H1 (cell line): ENCODE measurements around the gene METTL9. TPM values are rescaled to one million over a fixed set of nuclear protein-coding genes. Genes with fewer than 3 reads are reported as not detected.
A peak's percentile ranks its signal among the peaks of the same experiment; 100 is the strongest.

ENCODE experiments used
- CTCF ChIA-PET: fragments of 300-600 bp; sonication (Branson Sonifier 250); formaldehyde crosslinking; loops from one replicate; lab custom pipeline; 2021; ENCODE audit not compliant: partially characterized antibody; lab: Charles Lee
- POLR2A ChIA-PET: fragments of 300-600 bp; sonication (Branson Sonifier 250); formaldehyde crosslinking; loops from one replicate; lab custom pipeline; 2021; ENCODE audit warnings: inconsistent platforms; ENCODE audit not compliant: partially characterized antibody; lab: Charles Lee
- DNase-seq, 2 experiments: peaks; one replicate each; pipeline versions ENCODE4 v3.0.0 to v3.0.0-alpha.2; 2010 to 2022; ENCODE audit warnings: low spot score in 2 of 2, low read depth in 1 of 2, mixed read lengths in 1 of 2
- FAIRE-seq: peaks from 2 replicates; lab custom pipeline; 2011; peaks lifted over from hg19 to GRCh38; lab: Jason Lieb, UNC
- H2AFZ ChIP-seq: 2 replicates; pipeline ENCODE4 v1.8.1; 2012; ENCODE audit warnings: low read length, inconsistent platforms
- H2AK5ac ChIP-seq: 2 replicates; pipeline ENCODE4 v1.6.1; 2013; ENCODE audit warnings: low read depth, low read length
- H2BK120ac ChIP-seq: replicated peaks from 2 replicates; pipeline ENCODE3; 2013; ENCODE audit warnings: low read depth, low read length, inconsistent platforms
- H2BK12ac ChIP-seq: 2 replicates; pipeline ENCODE4 v1.6.1; 2013; ENCODE audit warnings: low read depth, low read length
- H2BK15ac ChIP-seq: 2 replicates; pipeline ENCODE4 v1.6.1; 2013; ENCODE audit warnings: low read length
- H2BK20ac ChIP-seq: 2 replicates; pipeline ENCODE4 v1.6.1; 2013; ENCODE audit warnings: low read length
- H2BK5ac ChIP-seq: 2 replicates; pipeline ENCODE4 v1.6.1; 2013; ENCODE audit warnings: low read depth, low read length
- H3K14ac ChIP-seq: 2 replicates; pipeline ENCODE4 v1.6.1; 2013; ENCODE audit warnings: inconsistent platforms; ENCODE audit not compliant: insufficient read length
- H3K18ac ChIP-seq: 2 replicates; pipeline ENCODE4 v1.6.1; 2013; ENCODE audit warnings: low read length; ENCODE audit errors: extremely low read depth
- H3K23ac ChIP-seq: 2 replicates; pipeline ENCODE4 v1.6.1; 2013; ENCODE audit warnings: inconsistent platforms; ENCODE audit not compliant: insufficient read length
- H3K23me2 ChIP-seq: 2 replicates; pipeline ENCODE4 v1.6.1; 2013; ENCODE audit warnings: low read depth, low read length
- H3K27ac ChIP-seq: 2 replicates; pipeline ENCODE4 v1.6.1; 2011; ENCODE audit warnings: low read depth, low read length, inconsistent platforms
- H3K27me3 ChIP-seq, 4 experiments: replicated peaks in 1 of 4; 1 replicate in 1 of 4; 2 replicates in 3 of 4; pipeline versions ENCODE4 v1.6.1 to v1.8.1; 2011 to 2013; ENCODE audit warnings: low read length in 3 of 4, mild to moderate bottlenecking in 3 of 4, inconsistent platforms in 2 of 4, mixed read lengths in 2 of 4, moderate library complexity in 1 of 4; ENCODE audit not compliant: control insufficient read depth in 3 of 4, insufficient read depth in 3 of 4; ENCODE audit errors: extremely low read depth in 1 of 4
- H3K36me3 ChIP-seq, 4 experiments: 2 replicates each; pipeline versions ENCODE4 v1.6.1 to v1.8.1; 2011 to 2013; ENCODE audit warnings: mild to moderate bottlenecking in 4 of 4, low read length in 3 of 4, moderate library complexity in 2 of 4, control low read depth in 1 of 4, inconsistent platforms in 1 of 4; ENCODE audit not compliant: insufficient read depth in 4 of 4, control insufficient read depth in 2 of 4
- H3K4ac ChIP-seq: replicated peaks from 2 replicates; pipeline ENCODE3; 2013; ENCODE audit warnings: low read length, low read depth, mixed read lengths, inconsistent platforms; ENCODE audit not compliant: insufficient read length
- H3K4me1 ChIP-seq, 4 experiments: replicated peaks in 1 of 4; 1 replicate in 1 of 4; 2 replicates in 3 of 4; pipeline versions ENCODE4 v1.6.1 to v1.8.1; 2011 to 2013; ENCODE audit warnings: low read length in 3 of 4, inconsistent platforms in 2 of 4, mixed read lengths in 1 of 4; ENCODE audit not compliant: insufficient read depth in 4 of 4, control insufficient read depth in 3 of 4
- H3K4me2 ChIP-seq, 2 experiments: 2 replicates each; pipeline versions ENCODE4 v1.6.1 to v1.8.1; 2011 to 2013; ENCODE audit warnings: low read depth in 2 of 2, low read length in 2 of 2, control low read depth in 1 of 2, inconsistent platforms in 1 of 2, mild to moderate bottlenecking in 1 of 2; ENCODE audit not compliant: insufficient read depth in 1 of 2
- H3K4me3 ChIP-seq, 4 experiments: fragments of 200-600, 300-600 bp in 1 of 4; sonication (generic), shearing (Covaris generic), sonication (Bioruptor Twin) in 1 of 4; 2 replicates each; pipeline versions ENCODE4 v1.5.1 to v1.8.1; 2011 to 2016; ENCODE audit warnings: low read length in 4 of 4, low read depth in 3 of 4, control low read depth in 2 of 4, inconsistent platforms in 2 of 4, mild to moderate bottlenecking in 2 of 4, mixed read lengths in 1 of 4, moderate library complexity in 1 of 4; ENCODE audit not compliant: insufficient read depth in 2 of 4; ENCODE audit errors: extremely low read depth in 1 of 4
- H3K56ac ChIP-seq: replicated peaks from 2 replicates; pipeline ENCODE3; 2013; ENCODE audit warnings: low read depth, mild to moderate bottlenecking, mixed read lengths, low read length, inconsistent platforms; ENCODE audit not compliant: insufficient read length
- H3K79me1 ChIP-seq: 2 replicates; pipeline ENCODE4 v1.6.1; 2013; ENCODE audit warnings: low read depth, low read length, control low read depth
- H3K79me2 ChIP-seq, 2 experiments: 2 replicates each; pipeline versions ENCODE4 v1.6.1 to v1.8.1; 2012 to 2013; ENCODE audit warnings: low read length in 2 of 2, mild to moderate bottlenecking in 2 of 2, inconsistent platforms in 1 of 2; ENCODE audit not compliant: insufficient read depth in 2 of 2, control insufficient read depth in 1 of 2
- H3K9ac ChIP-seq, 4 experiments: replicated peaks in 1 of 4; 1 replicate in 1 of 4; 2 replicates in 3 of 4; pipeline versions ENCODE4 v1.6.1 to v1.8.1; 2011 to 2013; ENCODE audit warnings: low read depth in 3 of 4, low read length in 3 of 4, control low read depth in 2 of 4, mild to moderate bottlenecking in 2 of 4, moderate library complexity in 2 of 4, inconsistent platforms in 1 of 4; ENCODE audit errors: extremely low read depth in 1 of 4
- H3K9me3 ChIP-seq, 2 experiments: 2 replicates each; pipeline versions ENCODE4 v1.6.1 to v1.8.1; 2012 to 2013; ENCODE audit warnings: mild to moderate bottlenecking in 2 of 2, moderate library complexity in 2 of 2, control low read depth in 1 of 2, inconsistent platforms in 1 of 2, low read depth in 1 of 2, low read length in 1 of 2, mixed read lengths in 1 of 2; ENCODE audit not compliant: insufficient read depth in 2 of 2
- H4K20me1 ChIP-seq, 2 experiments: replicated peaks in 1 of 2; 2 replicates each; pipeline versions ENCODE3 to v1.8.1; 2011 to 2013; ENCODE audit warnings: inconsistent platforms in 2 of 2, low read length in 2 of 2, mild to moderate bottlenecking in 1 of 2; ENCODE audit not compliant: insufficient read depth in 2 of 2, control insufficient read depth in 1 of 2
- H4K5ac ChIP-seq: 2 replicates; pipeline ENCODE4 v1.6.1; 2013; ENCODE audit warnings: low read length, low read depth, mixed read lengths, inconsistent platforms; ENCODE audit not compliant: insufficient read length
- H4K8ac ChIP-seq: 2 replicates; pipeline ENCODE4 v1.8.0; 2013; ENCODE audit warnings: mild to moderate bottlenecking, moderate library complexity, low read length, inconsistent platforms; ENCODE audit not compliant: insufficient read depth; ENCODE audit errors: extremely low read depth
- H4K91ac ChIP-seq: replicated peaks from 2 replicates; pipeline ENCODE3; 2013; ENCODE audit warnings: low read length, mixed read lengths, inconsistent platforms; ENCODE audit not compliant: insufficient read length
- BRCA1 ChIP-seq: IDR thresholded peaks from 2 replicates; pipeline ENCODE4 v1.6.1; 2012; ENCODE audit warnings: low read depth, low read length, improper control_type of control experiment
- CBX5 ChIP-seq: fragments of 300-800, 300-1000 bp; sonication (generic); IDR thresholded peaks from 2 replicates; pipeline ENCODE4 v1.7.1; 2016; ENCODE audit warnings: antibody characterized with exemption, low read length, low read depth
- CTCF ChIP-seq, 3 experiments: IDR thresholded peaks; 1 replicate in 2 of 3; 2 replicates in 1 of 3; pipeline versions ENCODE4 v1.5.1 to v1.6.1; 2011; ENCODE audit warnings: low read length in 3 of 3, mild to moderate bottlenecking in 3 of 3, inconsistent platforms in 2 of 3, low read depth in 1 of 3, moderate library complexity in 1 of 3; ENCODE audit not compliant: insufficient read depth in 1 of 3; ENCODE audit errors: control extremely low read depth in 1 of 3
- EP300 ChIP-seq, 2 experiments: IDR thresholded peaks; 1 replicate in 1 of 2; 2 replicates in 1 of 2; pipeline ENCODE4 v1.6.1; 2011 to 2012; ENCODE audit warnings: low read depth in 2 of 2, low read length in 2 of 2, mild to moderate bottlenecking in 2 of 2, borderline replicate concordance in 1 of 2, inconsistent platforms in 1 of 2, moderate library complexity in 1 of 2
- EZH2 ChIP-seq: fragments of 200-600 bp; sonication (generic); IDR thresholded peaks from 2 replicates; pipeline ENCODE4 v1.7.1; 2012; ENCODE audit warnings: low read depth, mild to moderate bottlenecking, moderate library complexity, low read length, inconsistent platforms; ENCODE audit not compliant: severe bottlenecking
- GTF2F1 ChIP-seq: IDR thresholded peaks from 2 replicates; pipeline ENCODE4 v1.6.1; 2012; ENCODE audit warnings: low read depth, low read length, improper control_type of control experiment, borderline replicate concordance
- POLR2AphosphoS5 ChIP-seq: IDR thresholded peaks from 2 replicates; pipeline ENCODE4 v1.6.1; 2011; ENCODE audit warnings: low read depth, low read length
- RAD21 ChIP-seq, 2 experiments: IDR thresholded peaks in 1 of 2; conservative IDR thresholded peaks in 1 of 2; 2 replicates each; pipeline ENCODE4 v1.6.1; 2011; ENCODE audit warnings: low read depth in 2 of 2, low read length in 2 of 2, improper control_type of control experiment in 1 of 2, inconsistent platforms in 1 of 2, mild to moderate bottlenecking in 1 of 2, moderate library complexity in 1 of 2
- RFX5 ChIP-seq: IDR thresholded peaks from 2 replicates; pipeline ENCODE4 v1.6.1; 2011; ENCODE audit warnings: low read depth, low read length, improper control_type of control experiment, borderline replicate concordance
- SP2 ChIP-seq: IDR thresholded peaks from 2 replicates; pipeline ENCODE4 v1.6.1; 2012; ENCODE audit warnings: mild to moderate bottlenecking, low read length, inconsistent platforms
- TEAD4 ChIP-seq: IDR thresholded peaks from 2 replicates; pipeline ENCODE4 v1.6.1; 2012; ENCODE audit warnings: low read depth, low read length, inconsistent platforms, mixed read lengths
- WGBS, 2 experiments: shearing (Covaris generic) in 1 of 2; methylation state at CpG; one replicate each; pipeline versions ENCODE4 v1.1.6 to v1.1.7; 2013 to 2015; ENCODE audit warnings: low lambda C conversion rate in 2 of 2, mixed read lengths in 2 of 2, inconsistent platforms in 1 of 2, low coverage in 1 of 2, missing lambda C conversion rate in 1 of 2; ENCODE audit not compliant: insufficient replicate concordance in 2 of 2, insufficient coverage in 1 of 2, insufficient read length in 1 of 2; ENCODE audit errors: extremely low coverage in 1 of 2, missing lambda C conversion rate in 1 of 2; 5-methylcytosine and 5-hydroxymethylcytosine counted together
- polyA plus RNA-seq, 7 experiments: library from polyadenylated mRNA; depleted of rRNA in 3 of 7; stranded (reverse) in 5 of 7; unstranded in 2 of 7; fragments of >200 nt in 5 of 7; fragments of 200-250 nt in 2 of 7; gene quantifications; 1 replicate in 5 of 7; 2 replicates in 1 of 7; 4 replicates in 1 of 7; pipeline versions ENCODE4 v1.2.1 to v1.2.3, GENCODE V29; 2011 to 2013; ENCODE audit warnings: missing spikeins in 2 of 7, mixed read lengths in 2 of 7
- total RNA-seq: library from RNA; stranded (reverse); fragmentation: NEBNext Ultra II Directional; extraction: Animal tissue kit (Norgen Biotek cat#: 25700); gene quantifications from 2 replicates; pipeline ENCODE4 v1.2.1, GENCODE V29; 2021

The METTL9 gene
- total and polyA plus RNA-seq, 2 of the 8 experiments (the other 6 are each of a cell fraction or from before 2014, with no cell fraction given) = 45.4 to 112 TPM

GRCh38 chr16:21684199-21684598 lies 84.8 kb downstream of the METTL9 start:
- H3K4me1 ChIP-seq = no peaks in the 10 kb centered on the region
- POLR2A ChIA-PET = no interaction called here
- no peak overlapping the region for H3K4me2 ChIP-seq
- no peak overlapping the region for H2AFZ ChIP-seq
- H3K23me2 ChIP-seq = no peaks in the 10 kb centered on the region; the same call in 1 of the 2 replicates
- H2BK12ac ChIP-seq = no peak overlapping the region
- H3K79me1 ChIP-seq = no peaks in the 10 kb centered on the region
- no peak overlapping the region for H4K8ac ChIP-seq
- no peak overlapping the region for H3K4me3 ChIP-seq
- no peaks in the 10 kb centered on the region for H3K79me2 ChIP-seq
- no peak overlapping the region for H2BK20ac ChIP-seq
- no peaks in the 10 kb centered on the region for H3K9me3 ChIP-seq
- no peak overlapping the region for H2BK5ac ChIP-seq
- H2BK120ac ChIP-seq = no peak overlapping the region
- no peak for FAIRE-seq
- no peak overlapping the region for H4K91ac ChIP-seq
- H3K9ac ChIP-seq = no peak overlapping the region
- H3K23ac ChIP-seq = no peak overlapping the region
- no peak overlapping the region for H3K18ac ChIP-seq
- TF ChIP-seq EP300 (IDR thresholded peaks at IDR 0.05; ENCODE audit: borderline replicate concordance in 1 of 2, low read depth in 2 of 2, low read length in 2 of 2) (no peak), SP2 (no peak), TEAD4 (no peak), BRCA1 (no peak), RAD21 (IDR thresholded peaks at IDR 0.05 in 1 of 2, conservative IDR thresholded peaks at IDR 0.05 in 1 of 2; ENCODE audit: low read depth in 2 of 2, low read length in 2 of 2) (peak; percentile 33 to 59; a peak in 3 of 4 replicates), CBX5 (no peak), GTF2F1 (no peak), POLR2AphosphoS5 (no peak), EZH2 (no peak), CTCF (IDR thresholded peaks at IDR 0.05; ENCODE audit: control extremely low read depth in 1 of 3, insufficient read depth in 1 of 3, low read depth in 1 of 3, low read length in 3 of 3) (peak; percentile 72 to 85 (median 75)), RFX5 (no peak)
- TF ChIP-seq, all 59 proteins: peak for 2
- H4K5ac ChIP-seq = no peak overlapping the region
- no peak overlapping the region for H3K4ac ChIP-seq
- no peak overlapping the region for H3K56ac ChIP-seq
- no peaks in the 10 kb centered on the region for H3K27me3 ChIP-seq
- CTCF ChIA-PET = interaction anchor here (0.5 to 8.6 kb wide), 18 partner anchors 8 to 1812 kb away, joined by 3 to 93 read pairs (median 4); no protein-coding TSS in a partner anchor
- DNase-seq = peak in 1 of 2 experiments; percentile 82
- H3K27ac ChIP-seq = no peak overlapping the region
- 37% methylated on average over 6 of the region's 6 CpGs; no CpG with 5 or more reads in 1 of the 2 experiments for WGBS, 2 experiments
- no peak overlapping the region for H3K14ac ChIP-seq
- no peaks in the 10 kb centered on the region for H3K36me3 ChIP-seq
- no peaks in the 10 kb centered on the region for H4K20me1 ChIP-seq
- no peak overlapping the region for H2AK5ac ChIP-seq
- H2BK15ac ChIP-seq = no peak overlapping the region
